GM18507 (cell line): Measurements from ENCODE around the gene IFNGR2.
"Not testable (repeated sequence)": the region's sequence is repeated elsewhere in the genome, so short reads cannot be mapped to it uniquely, and the experiment has no call there.

Experiments used
- DNase-seq: peaks from one replicate; pipeline ENCODE4 v3.0.0; 2011; ENCODE audit warnings: low read depth; ENCODE audit not compliant: insufficient read length; ENCODE audit errors: extremely low spot score
- FAIRE-seq: peaks from 2 replicates; lab custom pipeline; 2011; peaks lifted over from hg19 to GRCh38; lab: Jason Lieb, UNC

The IFNGR2 gene

GRCh38 chr21:33374450-33375096, 28.6 kb upstream of the IFNGR2 start:
- DNase-seq (no peak), FAIRE-seq (peak; percentile 77)

- DNase-seq, result no peak
- FAIRE-seq, result no peak
Observed at GRCh38 chr21:33375101-33375644, 28.0 kb upstream of the IFNGR2 start.

DNA sequence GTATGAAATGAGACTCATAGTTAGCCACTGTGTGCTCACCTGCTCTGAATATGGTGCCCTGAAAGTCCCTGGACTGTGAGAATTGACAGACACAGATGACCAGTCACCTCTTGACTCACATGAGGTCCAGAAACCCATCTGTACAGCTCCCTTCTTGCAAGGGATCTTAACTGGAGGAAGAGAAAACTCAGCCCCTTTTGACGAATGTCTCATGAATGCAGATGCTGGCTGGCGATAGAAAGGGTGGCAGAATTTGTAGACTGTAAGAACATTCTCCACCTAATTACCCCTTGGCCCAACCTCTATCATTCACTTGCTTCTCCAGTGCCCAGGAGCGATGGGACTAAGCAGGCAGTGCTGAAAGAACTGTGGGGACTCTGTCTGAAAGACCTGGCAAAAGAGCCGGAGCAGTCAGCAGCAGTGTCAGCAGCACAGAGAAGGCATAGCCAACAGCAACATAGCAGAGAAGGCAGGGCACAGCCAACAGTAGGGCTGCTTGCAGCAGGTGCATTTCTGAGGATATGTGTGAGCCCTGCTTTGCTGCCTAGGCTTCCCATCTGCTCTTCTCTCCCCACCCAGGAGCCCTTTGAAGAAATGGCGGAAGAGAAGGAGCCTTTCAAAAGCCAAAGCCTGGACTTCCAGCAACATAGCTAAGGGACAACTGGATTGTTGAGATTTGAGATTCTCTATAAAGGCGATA, 25.8 kb upstream of the IFNGR2 start:
- DNase-seq, result no peak
- no peak for FAIRE-seq

GRCh38 chr21:33378081-33378480, 25.1 kb upstream of the IFNGR2 start:
- DNase-seq, result no peak
- no peak for FAIRE-seq

- not testable (repeated sequence) for DNase-seq, FAIRE-seq
Observed at GRCh38 chr21:33379934-33380333, 23.3 kb upstream of the IFNGR2 start.

GRCh38 chr21:33380483-33380998, 22.7 kb upstream of the IFNGR2 start:
- DNase-seq (no peak), FAIRE-seq (peak; percentile 93)

GRCh38 chr21:33381381-33381780, 21.8 kb upstream of the IFNGR2 start:
- FAIRE-seq, DNase-seq: not testable (repeated sequence)

GRCh38 chr21:33383056-33383888, 19.9 kb upstream of the IFNGR2 start:
- no peak for DNase-seq
- FAIRE-seq, result peak; percentile 97

DNA sequence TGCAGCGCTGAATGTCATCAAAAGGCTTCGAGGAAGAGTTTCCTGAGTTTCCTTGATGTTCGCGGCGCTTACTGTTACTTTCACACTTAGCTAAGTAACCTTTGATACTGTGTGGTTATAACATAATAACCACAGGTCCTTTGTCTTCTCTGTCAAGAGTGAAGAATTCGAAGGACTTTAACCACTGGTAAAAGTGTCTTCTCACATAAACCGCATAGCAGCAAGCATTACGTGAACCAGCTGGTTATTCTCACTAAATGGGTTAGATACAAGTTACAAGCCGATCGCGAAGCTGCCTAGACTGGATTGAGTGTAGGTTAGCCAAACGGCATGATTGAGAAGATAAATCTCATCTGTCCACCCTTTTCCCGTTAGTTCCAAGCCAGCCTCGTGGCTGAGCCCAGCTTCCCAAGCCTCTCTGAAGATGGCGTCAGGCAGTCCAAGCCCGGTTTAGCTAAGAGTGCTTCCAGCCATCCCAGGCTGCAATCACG, 18.3 kb upstream of the IFNGR2 start:
- FAIRE-seq, result peak; percentile 77
- DNase-seq, result no peak

DNA sequence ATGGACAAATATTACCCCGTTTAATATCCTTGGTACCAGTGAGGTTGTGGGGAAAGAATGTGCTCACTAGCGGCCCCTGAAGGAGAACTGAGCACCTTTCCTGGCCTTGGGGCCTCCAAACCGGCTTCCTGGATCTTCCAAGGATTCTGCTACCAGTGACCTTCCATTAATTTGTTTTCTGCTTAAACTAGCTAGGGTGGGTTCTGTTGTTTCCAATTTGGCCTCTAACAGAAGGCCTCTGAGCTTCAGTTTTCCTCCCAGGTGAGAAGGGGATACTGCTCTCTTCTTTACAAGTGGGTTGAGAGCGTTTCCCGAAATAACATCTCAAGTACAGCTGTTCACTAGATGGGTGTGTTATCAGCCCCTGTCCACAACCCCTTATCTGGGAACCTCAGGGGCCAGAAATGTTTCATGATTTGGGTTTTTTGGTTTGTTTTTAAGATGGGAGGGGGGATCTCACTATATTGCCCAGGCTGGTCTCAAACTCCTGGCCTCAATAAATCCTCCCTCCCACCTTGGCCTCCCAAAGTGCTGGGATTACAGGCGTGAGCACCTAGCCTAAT, 16.9 kb upstream of the IFNGR2 start:
- DNase-seq (no peak), FAIRE-seq (no peak)

GRCh38 chr21:33387294-33387693, 15.9 kb upstream of the IFNGR2 start:
- DNase-seq (no peak), FAIRE-seq (no peak)

DNA sequence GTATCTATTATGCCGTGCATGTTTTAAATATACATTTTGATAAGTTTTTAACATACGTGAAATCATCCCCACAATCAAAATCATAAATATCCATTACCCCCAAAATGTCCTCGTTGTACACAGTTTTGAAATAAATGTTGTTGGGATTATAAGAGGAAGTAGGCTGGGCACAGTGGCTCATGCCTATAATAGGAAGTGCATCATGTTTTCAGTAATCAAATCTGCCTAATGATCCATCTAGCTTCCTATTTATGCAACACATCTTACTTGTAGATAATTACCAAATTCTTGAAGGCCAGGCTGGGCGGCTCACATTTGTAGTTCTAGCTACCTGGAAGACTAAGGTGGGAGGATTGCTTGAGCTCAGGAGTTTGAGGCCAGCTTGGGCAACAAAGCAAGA, 15.0 kb upstream of the IFNGR2 start:
- FAIRE-seq (no peak), DNase-seq (no peak)

- no peak for DNase-seq
- FAIRE-seq, result no peak
Observed at GRCh38 chr21:33390479-33390878, 12.7 kb upstream of the IFNGR2 start.

GRCh38 chr21:33391656-33392055, 11.6 kb upstream of the IFNGR2 start:
- no peak for FAIRE-seq

DNA sequence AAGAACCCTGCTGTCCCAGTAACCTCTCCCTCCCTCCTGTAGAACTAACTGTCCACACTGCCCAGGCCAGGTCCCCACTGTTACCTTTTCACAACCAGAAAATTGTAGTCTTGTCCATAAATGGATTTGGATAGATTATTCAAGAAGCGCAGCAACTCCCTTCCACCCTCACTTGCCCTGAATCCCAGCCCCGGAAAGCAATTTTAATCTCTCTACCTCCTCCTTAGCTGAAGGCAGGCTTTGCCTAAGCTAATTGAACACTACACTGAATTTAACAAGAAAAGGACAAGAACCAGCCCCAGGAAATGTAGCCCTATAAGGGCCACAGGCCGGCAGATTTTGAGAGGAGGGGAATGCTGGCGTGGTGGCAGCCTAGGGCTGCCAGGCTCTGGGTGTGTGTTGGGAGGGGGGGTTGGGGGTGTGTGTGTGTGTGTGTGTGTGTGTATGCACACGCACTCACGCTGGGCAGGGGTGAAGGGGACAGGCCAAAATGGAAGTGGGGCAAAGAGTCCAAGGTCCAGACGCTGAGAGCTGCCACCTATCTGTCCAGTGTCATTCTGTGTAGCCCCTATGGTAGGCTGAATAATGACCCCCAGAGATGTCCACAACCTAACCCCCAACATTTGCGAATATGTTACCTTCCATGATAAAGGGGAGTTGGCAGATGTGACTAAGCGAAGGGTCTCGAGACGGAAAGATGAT, 10.8 kb upstream of the IFNGR2 start:
- FAIRE-seq (no peak), DNase-seq (no peak)

More at GRCh38 chr21:33391656-33392055, 11.6 kb upstream of the IFNGR2 start:
- no peak for DNase-seq

- DNase-seq (no peak), FAIRE-seq (no peak)
Observed at GRCh38 chr21:33393348-33393747, 9.9 kb upstream of the IFNGR2 start.

- DNase-seq (no peak), FAIRE-seq (peak; percentile 47)
Observed at GRCh38 chr21:33394260-33394659, 9.0 kb upstream of the IFNGR2 start.

- no peak for FAIRE-seq
- DNase-seq, result no peak
Observed at GRCh38 chr21:33395891-33396331, 7.3 kb upstream of the IFNGR2 start.

DNA sequence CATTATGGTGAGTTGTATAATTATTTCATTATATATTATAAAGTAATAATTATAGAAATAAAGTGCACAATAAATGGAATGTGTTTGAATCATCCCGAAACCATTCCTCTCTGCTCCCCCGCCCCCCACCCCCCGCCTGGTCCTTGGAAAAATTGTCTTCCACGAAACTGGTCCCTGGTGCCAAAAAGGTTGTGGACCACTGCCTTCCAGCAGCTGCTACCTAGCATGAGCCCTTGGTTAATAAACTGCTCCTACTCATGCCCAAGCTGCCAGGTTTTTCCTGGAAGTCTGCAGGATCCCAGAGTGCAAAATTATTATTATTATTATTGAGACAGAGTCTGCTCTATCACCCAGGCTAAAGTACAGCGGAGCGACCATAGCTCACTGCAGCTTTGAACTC, 6.8 kb upstream of the IFNGR2 start:
- FAIRE-seq, result no peak
- DNase-seq, result no peak
